ENCODE results near the gene OR2AE1. TPM values are rescaled to one million over a fixed set of nuclear protein-coding genes. Genes with fewer than 3 reads are reported as not detected.

OR2AE1 gene
- total RNA-seq, 1 experiment from 2014 or later = not detected

Other genes starting within 250 kb of the OR2AE1 start
- not detected in 2 replicates for gene CYP3A5, start 197.0 kb downstream of the OR2AE1 start, total RNA-seq (2014; rRNA removed)
- 0.06 TPM in 1 of 2 replicates, not detected in the other for gene CYP3A7, start 141.8 kb downstream of the OR2AE1 start, total RNA-seq (2014; rRNA removed)
- 0.13 TPM in 1 of 2 replicates, not detected in the other for gene CYP3A4, start 92.8 kb downstream of the OR2AE1 start, total RNA-seq (2014; rRNA removed)
- not detected in 2 replicates for gene CYP3A43, start 49.0 kb downstream of the OR2AE1 start, total RNA-seq (2014; rRNA removed)
- 29.7 and 32.5 TPM in 2 replicates for gene TRIM4, start 42.5 kb upstream of the OR2AE1 start, total RNA-seq (2014; rRNA removed)
- gene GJC3, start 52.6 kb upstream of the OR2AE1 start, total RNA-seq (2014; rRNA removed) = not detected in 2 replicates
- gene AZGP1, start 99.0 kb upstream of the OR2AE1 start, total RNA-seq (2014; rRNA removed) = not detected in 2 replicates
- gene ZKSCAN1, start 138.6 kb upstream of the OR2AE1 start, total RNA-seq (2014; rRNA removed) = 19.0 and 21.2 TPM in 2 replicates
- 11.8 and 12.6 TPM in 2 replicates for gene ZSCAN21, start 172.7 kb upstream of the OR2AE1 start, total RNA-seq (2014; rRNA removed)
- 31.0 and 32.9 TPM in 2 replicates for gene ZNF3, start 204.7 kb upstream of the OR2AE1 start, total RNA-seq (2014; rRNA removed)
- 96.6 and 100 TPM in 2 replicates for gene COPS6, start 211.9 kb upstream of the OR2AE1 start, total RNA-seq (2014; rRNA removed)
- 283 and 290 TPM in 2 replicates for gene MCM7, start 224.4 kb upstream of the OR2AE1 start, total RNA-seq (2014; rRNA removed)
- 53.1 and 59.9 TPM in 2 replicates for gene AP4M1, start 224.6 kb upstream of the OR2AE1 start, total RNA-seq (2014; rRNA removed)
- gene TAF6, start 242.3 kb upstream of the OR2AE1 start, total RNA-seq (2014; rRNA removed) = 98.4 and 106 TPM in 2 replicates
- 23.2 and 28.0 TPM in 2 replicates for gene CNPY4, start 242.6 kb upstream of the OR2AE1 start, total RNA-seq (2014; rRNA removed)
- 1.9 and 5.9 TPM in 2 replicates for gene MBLAC1, start 249.9 kb upstream of the OR2AE1 start, total RNA-seq (2014; rRNA removed)